GM23338 (cell line): ENCODE measurements around the gene CACNA2D3. TPM values are rescaled to one million over a fixed set of nuclear protein-coding genes. Genes with fewer than 3 reads are reported as not detected.

ENCODE experiments used
- CREB1 ChIP-seq: fragments of 250-450 bp; sonication (Bioruptor Pico); IDR thresholded peaks from 2 replicates; pipeline ENCODE4 v1.5.0; 2020; ENCODE audit warnings: low read depth, mild to moderate bottlenecking, moderate library complexity
- EZH2 ChIP-seq: fragments of 200-600 bp; sonication (generic); IDR thresholded peaks from one replicate; pipeline ENCODE4 v1.8.0; 2017; ENCODE audit warnings: antibody characterized with exemption, mild to moderate bottlenecking, low read depth; ENCODE audit not compliant: unreplicated experiment
- NANOG ChIP-seq: IDR thresholded peaks from 2 replicates; pipeline ENCODE4 v1.6.1; 2016; ENCODE audit warnings: antibody characterized with exemption, borderline replicate concordance
- POLR2AphosphoS5 ChIP-seq: IDR thresholded peaks from 2 replicates; pipeline ENCODE4 v1.6.1; 2016; ENCODE audit warnings: antibody characterized with exemption, low read depth
- ZNF114 ChIP-seq: fragments of 250-450 bp; sonication (Bioruptor Pico); IDR thresholded peaks from 2 replicates; pipeline ENCODE4 v1.5.0; 2020; ENCODE audit warnings: mild to moderate bottlenecking, moderate library complexity
- polyA plus RNA-seq: library from polyadenylated mRNA; unstranded; fragments of >200 nt; fragmentation: Nextera tagmentation; extraction: Ambion mirVana; gene quantifications from 2 replicates; pipeline ENCODE4 v1.2.1, GENCODE V29; 2016
- total RNA-seq: library from RNA; depleted of rRNA; stranded (reverse); fragments of >200 nt; shearing (Covaris generic); gene quantifications from 2 replicates; pipeline ENCODE4 v1.2.3, GENCODE V29; 2014
- TF ChIP-seq, protein P1 (sequence below): fragments of 250-450 bp; sonication (Bioruptor Pico); IDR thresholded peaks from 2 replicates; pipeline ENCODE4 v1.5.0; 2020; ENCODE audit warnings: mild to moderate bottlenecking, moderate library complexity
- TF ChIP-seq, protein P2 (sequence below): IDR thresholded peaks from one replicate; pipeline ENCODE4 v1.6.1; 2018; ENCODE audit warnings: antibody characterized with exemption; ENCODE audit not compliant: unreplicated experiment
- TF ChIP-seq, protein P3 (sequence below), 2 experiments: fragments of 200-600 bp in 1 of 2; sonication (generic) in 1 of 2; conservative IDR thresholded peaks; 2 replicates each; pipeline versions ENCODE4 v1.5.1 to v1.6.1; 2016 to 2017; ENCODE audit warnings: antibody characterized with exemption in 2 of 2, low read depth in 2 of 2, mild to moderate bottlenecking in 2 of 2, moderate library complexity in 1 of 2

The CACNA2D3 gene
- total and polyA plus RNA-seq, 2 experiments from 2014 or later = 2.2 to 2.3 TPM

DNA sequence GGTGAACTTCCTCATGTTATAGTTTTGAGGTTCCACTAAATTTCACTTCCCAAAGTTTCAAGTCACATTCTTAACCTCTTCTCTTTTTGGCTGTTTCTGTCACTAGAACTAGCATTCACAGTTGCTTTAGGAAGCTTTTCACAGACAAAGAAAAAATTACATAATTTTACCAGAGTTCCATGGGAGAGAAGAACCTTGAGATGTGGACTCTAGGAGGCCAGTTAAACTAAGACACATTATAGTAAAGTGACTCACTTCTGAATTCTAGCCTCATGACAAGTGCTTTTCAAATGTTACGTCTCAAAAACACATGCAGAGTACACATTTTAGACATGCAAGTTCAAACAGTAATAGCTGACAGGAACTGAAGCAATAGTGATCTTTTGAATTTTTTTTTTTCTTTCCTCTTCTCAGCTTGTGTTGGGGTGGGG, 845.4 kb downstream of the CACNA2D3 start (continued):
- TF ChIP-seq, protein P1, sequence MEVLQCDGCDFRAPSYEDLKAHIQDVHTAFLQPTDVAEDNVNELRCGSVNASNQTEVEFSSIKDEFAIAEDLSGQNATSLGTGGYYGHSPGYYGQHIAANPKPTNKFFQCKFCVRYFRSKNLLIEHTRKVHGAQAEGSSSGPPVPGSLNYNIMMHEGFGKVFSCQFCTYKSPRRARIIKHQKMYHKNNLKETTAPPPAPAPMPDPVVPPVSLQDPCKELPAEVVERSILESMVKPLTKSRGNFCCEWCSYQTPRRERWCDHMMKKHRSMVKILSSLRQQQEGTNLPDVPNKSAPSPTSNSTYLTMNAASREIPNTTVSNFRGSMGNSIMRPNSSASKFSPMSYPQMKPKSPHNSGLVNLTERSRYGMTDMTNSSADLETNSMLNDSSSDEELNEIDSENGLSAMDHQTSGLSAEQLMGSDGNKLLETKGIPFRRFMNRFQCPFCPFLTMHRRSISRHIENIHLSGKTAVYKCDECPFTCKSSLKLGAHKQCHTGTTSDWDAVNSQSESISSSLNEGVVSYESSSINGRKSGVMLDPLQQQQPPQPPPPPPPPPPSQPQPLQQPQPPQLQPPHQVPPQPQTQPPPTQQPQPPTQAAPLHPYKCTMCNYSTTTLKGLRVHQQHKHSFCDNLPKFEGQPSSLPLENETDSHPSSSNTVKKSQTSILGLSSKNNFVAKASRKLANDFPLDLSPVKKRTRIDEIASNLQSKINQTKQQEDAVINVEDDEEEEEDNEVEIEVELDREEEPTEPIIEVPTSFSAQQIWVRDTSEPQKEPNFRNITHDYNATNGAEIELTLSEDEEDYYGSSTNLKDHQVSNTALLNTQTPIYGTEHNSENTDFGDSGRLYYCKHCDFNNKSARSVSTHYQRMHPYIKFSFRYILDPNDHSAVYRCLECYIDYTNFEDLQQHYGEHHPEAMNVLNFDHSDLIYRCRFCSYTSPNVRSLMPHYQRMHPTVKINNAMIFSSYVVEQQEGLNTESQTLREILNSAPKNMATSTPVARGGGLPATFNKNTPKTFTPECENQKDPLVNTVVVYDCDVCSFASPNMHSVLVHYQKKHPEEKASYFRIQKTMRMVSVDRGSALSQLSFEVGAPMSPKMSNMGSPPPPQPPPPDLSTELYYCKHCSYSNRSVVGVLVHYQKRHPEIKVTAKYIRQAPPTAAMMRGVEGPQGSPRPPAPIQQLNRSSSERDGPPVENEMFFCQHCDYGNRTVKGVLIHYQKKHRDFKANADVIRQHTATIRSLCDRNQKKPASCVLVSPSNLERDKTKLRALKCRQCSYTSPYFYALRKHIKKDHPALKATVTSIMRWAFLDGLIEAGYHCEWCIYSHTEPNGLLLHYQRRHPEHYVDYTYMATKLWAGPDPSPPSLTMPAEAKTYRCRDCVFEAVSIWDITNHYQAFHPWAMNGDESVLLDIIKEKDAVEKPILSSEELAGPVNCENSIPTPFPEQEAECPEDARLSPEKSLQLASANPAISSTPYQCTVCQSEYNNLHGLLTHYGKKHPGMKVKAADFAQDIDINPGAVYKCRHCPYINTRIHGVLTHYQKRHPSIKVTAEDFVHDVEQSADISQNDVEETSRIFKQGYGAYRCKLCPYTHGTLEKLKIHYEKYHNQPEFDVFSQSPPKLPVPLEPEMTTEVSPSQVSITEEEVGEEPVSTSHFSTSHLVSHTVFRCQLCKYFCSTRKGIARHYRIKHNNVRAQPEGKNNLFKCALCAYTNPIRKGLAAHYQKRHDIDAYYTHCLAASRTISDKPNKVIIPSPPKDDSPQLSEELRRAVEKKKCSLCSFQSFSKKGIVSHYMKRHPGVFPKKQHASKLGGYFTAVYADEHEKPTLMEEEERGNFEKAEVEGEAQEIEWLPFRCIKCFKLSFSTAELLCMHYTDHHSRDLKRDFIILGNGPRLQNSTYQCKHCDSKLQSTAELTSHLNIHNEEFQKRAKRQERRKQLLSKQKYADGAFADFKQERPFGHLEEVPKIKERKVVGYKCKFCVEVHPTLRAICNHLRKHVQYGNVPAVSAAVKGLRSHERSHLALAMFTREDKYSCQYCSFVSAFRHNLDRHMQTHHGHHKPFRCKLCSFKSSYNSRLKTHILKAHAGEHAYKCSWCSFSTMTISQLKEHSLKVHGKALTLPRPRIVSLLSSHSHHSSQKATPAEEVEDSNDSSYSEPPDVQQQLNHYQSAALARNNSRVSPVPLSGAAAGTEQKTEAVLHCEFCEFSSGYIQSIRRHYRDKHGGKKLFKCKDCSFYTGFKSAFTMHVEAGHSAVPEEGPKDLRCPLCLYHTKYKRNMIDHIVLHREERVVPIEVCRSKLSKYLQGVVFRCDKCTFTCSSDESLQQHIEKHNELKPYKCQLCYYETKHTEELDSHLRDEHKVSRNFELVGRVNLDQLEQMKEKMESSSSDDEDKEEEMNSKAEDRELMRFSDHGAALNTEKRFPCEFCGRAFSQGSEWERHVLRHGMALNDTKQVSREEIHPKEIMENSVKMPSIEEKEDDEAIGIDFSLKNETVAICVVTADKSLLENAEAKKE (CRISPR knock-in tag) = no peak
- TF ChIP-seq CREB1 (CRISPR knock-in tag) (no peak), EZH2 (no peak), ZNF114 (CRISPR knock-in tag) (no peak), POLR2AphosphoS5 (no peak), NANOG (no peak)
- TF ChIP-seq, protein P2, sequence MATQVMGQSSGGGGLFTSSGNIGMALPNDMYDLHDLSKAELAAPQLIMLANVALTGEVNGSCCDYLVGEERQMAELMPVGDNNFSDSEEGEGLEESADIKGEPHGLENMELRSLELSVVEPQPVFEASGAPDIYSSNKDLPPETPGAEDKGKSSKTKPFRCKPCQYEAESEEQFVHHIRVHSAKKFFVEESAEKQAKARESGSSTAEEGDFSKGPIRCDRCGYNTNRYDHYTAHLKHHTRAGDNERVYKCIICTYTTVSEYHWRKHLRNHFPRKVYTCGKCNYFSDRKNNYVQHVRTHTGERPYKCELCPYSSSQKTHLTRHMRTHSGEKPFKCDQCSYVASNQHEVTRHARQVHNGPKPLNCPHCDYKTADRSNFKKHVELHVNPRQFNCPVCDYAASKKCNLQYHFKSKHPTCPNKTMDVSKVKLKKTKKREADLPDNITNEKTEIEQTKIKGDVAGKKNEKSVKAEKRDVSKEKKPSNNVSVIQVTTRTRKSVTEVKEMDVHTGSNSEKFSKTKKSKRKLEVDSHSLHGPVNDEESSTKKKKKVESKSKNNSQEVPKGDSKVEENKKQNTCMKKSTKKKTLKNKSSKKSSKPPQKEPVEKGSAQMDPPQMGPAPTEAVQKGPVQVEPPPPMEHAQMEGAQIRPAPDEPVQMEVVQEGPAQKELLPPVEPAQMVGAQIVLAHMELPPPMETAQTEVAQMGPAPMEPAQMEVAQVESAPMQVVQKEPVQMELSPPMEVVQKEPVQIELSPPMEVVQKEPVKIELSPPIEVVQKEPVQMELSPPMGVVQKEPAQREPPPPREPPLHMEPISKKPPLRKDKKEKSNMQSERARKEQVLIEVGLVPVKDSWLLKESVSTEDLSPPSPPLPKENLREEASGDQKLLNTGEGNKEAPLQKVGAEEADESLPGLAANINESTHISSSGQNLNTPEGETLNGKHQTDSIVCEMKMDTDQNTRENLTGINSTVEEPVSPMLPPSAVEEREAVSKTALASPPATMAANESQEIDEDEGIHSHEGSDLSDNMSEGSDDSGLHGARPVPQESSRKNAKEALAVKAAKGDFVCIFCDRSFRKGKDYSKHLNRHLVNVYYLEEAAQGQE = no peak
- TF ChIP-seq, protein P3, sequence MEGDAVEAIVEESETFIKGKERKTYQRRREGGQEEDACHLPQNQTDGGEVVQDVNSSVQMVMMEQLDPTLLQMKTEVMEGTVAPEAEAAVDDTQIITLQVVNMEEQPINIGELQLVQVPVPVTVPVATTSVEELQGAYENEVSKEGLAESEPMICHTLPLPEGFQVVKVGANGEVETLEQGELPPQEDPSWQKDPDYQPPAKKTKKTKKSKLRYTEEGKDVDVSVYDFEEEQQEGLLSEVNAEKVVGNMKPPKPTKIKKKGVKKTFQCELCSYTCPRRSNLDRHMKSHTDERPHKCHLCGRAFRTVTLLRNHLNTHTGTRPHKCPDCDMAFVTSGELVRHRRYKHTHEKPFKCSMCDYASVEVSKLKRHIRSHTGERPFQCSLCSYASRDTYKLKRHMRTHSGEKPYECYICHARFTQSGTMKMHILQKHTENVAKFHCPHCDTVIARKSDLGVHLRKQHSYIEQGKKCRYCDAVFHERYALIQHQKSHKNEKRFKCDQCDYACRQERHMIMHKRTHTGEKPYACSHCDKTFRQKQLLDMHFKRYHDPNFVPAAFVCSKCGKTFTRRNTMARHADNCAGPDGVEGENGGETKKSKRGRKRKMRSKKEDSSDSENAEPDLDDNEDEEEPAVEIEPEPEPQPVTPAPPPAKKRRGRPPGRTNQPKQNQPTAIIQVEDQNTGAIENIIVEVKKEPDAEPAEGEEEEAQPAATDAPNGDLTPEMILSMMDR (conservative IDR thresholded peaks at IDR 0.05; ENCODE audit: low read depth in 2 of 2) = no peak
